ENCODE measurements around the gene NELFE. TPM values are rescaled to one million over a fixed set of nuclear protein-coding genes. Genes with fewer than 3 reads are reported as not detected.

The NELFE gene
- total RNA-seq, 1 donor from 2014 or later: 46.7 TPM

Small RNAs within 50 kb of the gene (microRNA-seq; reads per million reads assigned to microRNA genes)
- gene MIR1236: not detected

Other genes with a start within 250 kb of the NELFE start
- not detected for gene LY6G6D, start 243.6 kb downstream of the NELFE start, total RNA-seq
- gene LY6G6C, start 237.2 kb downstream of the NELFE start, total RNA-seq: not detected
- gene MPIG6B, start 235.6 kb downstream of the NELFE start, total RNA-seq: 0.24 TPM
- 69.9 TPM for gene DDAH2, start 229.7 kb downstream of the NELFE start, total RNA-seq
- gene CLIC1, start 222.4 kb downstream of the NELFE start, total RNA-seq: 131 TPM
- gene MSH5, start 219.0 kb downstream of the NELFE start, total RNA-seq: 1.7 TPM
- 0.86 TPM for gene SAPCD1, start 196.3 kb downstream of the NELFE start, total RNA-seq
- 21.5 TPM for gene VWA7, start 181.6 kb downstream of the NELFE start, total RNA-seq
- gene VARS1, start 163.2 kb downstream of the NELFE start, total RNA-seq: 35.0 TPM
- gene LSM2, start 152.0 kb downstream of the NELFE start, total RNA-seq: 24.0 TPM
- 2.4 TPM for gene HSPA1L, start 143.7 kb downstream of the NELFE start, total RNA-seq
- gene HSPA1A, start 143.4 kb downstream of the NELFE start, total RNA-seq: 296 TPM
- gene HSPA1B, start 131.2 kb downstream of the NELFE start, total RNA-seq: 221 TPM
- gene NEU1, start 96.2 kb downstream of the NELFE start, total RNA-seq: 19.4 TPM
- not detected for gene SLC44A4, start 80.0 kb downstream of the NELFE start, total RNA-seq
- 14.5 TPM for gene EHMT2, start 61.3 kb downstream of the NELFE start, total RNA-seq
- 5.2 TPM for gene ZBTB12, start 56.9 kb downstream of the NELFE start, total RNA-seq
- 5.1 TPM for gene C2, start 31.3 kb downstream of the NELFE start, total RNA-seq
- 5.0 TPM for gene CFB, start 12.9 kb downstream of the NELFE start, total RNA-seq
- 33.2 TPM for gene SKIC2, start 204 bp upstream of the NELFE start, total RNA-seq
- gene DXO, start 13.2 kb upstream of the NELFE start, total RNA-seq: 14.0 TPM
- 131 TPM for gene C4A, start 23.1 kb upstream of the NELFE start, total RNA-seq
- 92.4 TPM for gene C4B, start 55.8 kb upstream of the NELFE start, total RNA-seq
- gene CYP21A2, start 79.4 kb upstream of the NELFE start, total RNA-seq: 2.0 TPM
- gene TNXB, start 150.4 kb upstream of the NELFE start, total RNA-seq: 59.9 TPM
- gene ATF6B, start 169.3 kb upstream of the NELFE start, total RNA-seq: 40.8 TPM
- gene FKBPL, start 171.3 kb upstream of the NELFE start, total RNA-seq: 1.9 TPM
- 0.83 TPM for gene PRRT1, start 193.0 kb upstream of the NELFE start, total RNA-seq
- gene PPT2, start 195.2 kb upstream of the NELFE start, total RNA-seq: 15.6 TPM
- gene EGFL8, start 205.6 kb upstream of the NELFE start, total RNA-seq: 5.1 TPM
- 47.2 TPM for gene AGPAT1, start 217.1 kb upstream of the NELFE start, total RNA-seq
- gene RNF5, start 219.4 kb upstream of the NELFE start, total RNA-seq: 60.7 TPM
- 3.5 TPM for gene AGER, start 225.3 kb upstream of the NELFE start, total RNA-seq
- 46.9 TPM for gene PBX2, start 231.2 kb upstream of the NELFE start, total RNA-seq
- 6.9 TPM for gene GPSM3, start 233.7 kb upstream of the NELFE start, total RNA-seq

Measured in cardiac septum (tissue), 1 donor.